Ascending aorta (tissue), 2 donors: ENCODE results near the gene UNC119. TPM values are rescaled to one million over a fixed set of nuclear protein-coding genes. Genes with fewer than 3 reads are reported as not detected.
A peak's percentile ranks its signal among the peaks of the same experiment; 100 is the strongest.

ENCODE experiments used
- DNase-seq, 2 donors: peaks; one replicate each; pipeline ENCODE4 v3.0.0-alpha.2; 2019; ENCODE audit warnings: low spot score in 2 of 2
- H3K27ac ChIP-seq, 2 donors: fragments of 200-600 bp; sonication (generic); one replicate each; pipeline ENCODE4 v1.5.1; 2016 to 2017; ENCODE audit warnings: mild to moderate bottlenecking in 1 of 2
- H3K27me3 ChIP-seq: fragments of 200-600 bp; sonication (generic); one replicate; pipeline ENCODE4 v1.5.1; 2017
- H3K36me3 ChIP-seq, 2 donors: fragments of 200-600 bp; sonication (generic); one replicate each; pipeline ENCODE4 v1.5.1; 2016
- H3K4me1 ChIP-seq, 2 donors: fragments of 200-600 bp; sonication (generic); one replicate each; pipeline ENCODE4 v1.5.1; 2016 to 2017; ENCODE audit warnings: mild to moderate bottlenecking in 1 of 2
- H3K4me3 ChIP-seq, 2 donors: fragments of 200-600 bp; sonication (generic); one replicate each; pipeline ENCODE4 v1.5.1; 2016 to 2017; ENCODE audit warnings: mild to moderate bottlenecking in 1 of 2
- H3K9me3 ChIP-seq, 2 donors: fragments of 200-600 bp; sonication (generic); one replicate each; pipeline ENCODE4 v1.5.1; 2016
- CTCF ChIP-seq, 3 experiments: fragments of 200-600 bp in 2 of 3; fragments of 450-650 bp in 1 of 3; sonication (generic) in 2 of 3; IDR thresholded peaks; one replicate each; pipeline ENCODE4 v1.5.1; 2016 to 2019; ENCODE audit warnings: antibody characterized with exemption in 3 of 3, mild to moderate bottlenecking in 1 of 3, moderate library complexity in 1 of 3
- intact Hi-C: fragments of 100-400 bp; cut with DNase I; formaldehyde crosslinking; loops from one replicate; pipeline ENCODE4 v1.15.1; 2023
- total RNA-seq: library from RNA; depleted of rRNA; stranded (reverse); fragments of >200 nt; gene quantifications from one replicate; pipeline ENCODE4 v1.1.0, GENCODE V29; 2016

UNC119 gene
- total RNA-seq, 1 donor from 2014 or later = 33.8 TPM

GRCh38 chr17:28550858-28551257 lies 1.6 kb downstream of the UNC119 start:
- Histone ChIP-seq H3K27ac (no peak overlapping the region), H3K27me3 (no peaks in the 10 kb centered on the region), H3K4me3 (no peak overlapping the region), H3K4me1 (peaks cover 3 to 11% of the 10 kb centered on the region in 2 donors), H3K36me3 (peaks cover 22 to 30% of the 10 kb centered on the region in 2 donors), H3K9me3 (no peaks in the 10 kb centered on the region)
- no peak for TF ChIP-seq CTCF (IDR thresholded peaks at IDR 0.05)
- intact Hi-C loops = no loop called here
- DNase-seq = no peak

- H3K4me3 ChIP-seq = no peak overlapping the region
- no peak overlapping the region for H3K27ac ChIP-seq
- intact Hi-C loops = loop anchor here (2.0 kb wide), 1 partner anchor 63 kb away; no protein-coding TSS in a partner anchor
- DNase-seq = no peak
- no peaks in the 10 kb centered on the region for H3K9me3 ChIP-seq
- H3K27me3 ChIP-seq = no peaks in the 10 kb centered on the region
- TF ChIP-seq CTCF (IDR thresholded peaks at IDR 0.05) = no peak
- H3K36me3 ChIP-seq = peaks cover 9 to 17% of the 10 kb centered on the region in 2 donors
- peaks cover 3 to 11% of the 10 kb centered on the region in 2 donors for H3K4me1 ChIP-seq
Observed at GRCh38 chr17:28549236-28550132, 2.9 kb downstream of the UNC119 start.

- DNase-seq = no peak
- Histone ChIP-seq H3K27me3 (no peaks in the 10 kb centered on the region), H3K4me1 (peaks cover 3 to 11% of the 10 kb centered on the region in 2 donors), H3K36me3 (peaks cover 0 to 8% of the 10 kb centered on the region in 2 donors), H3K4me3 (no peak overlapping the region), H3K27ac (no peak overlapping the region), H3K9me3 (no peaks in the 10 kb centered on the region)
- intact Hi-C loops = loop anchor here (2.0 kb wide), 1 partner anchor 64 kb away; no protein-coding TSS in a partner anchor
- no peak for TF ChIP-seq CTCF (IDR thresholded peaks at IDR 0.05)
Observed at GRCh38 chr17:28548417-28549130, 3.9 kb downstream of the UNC119 start.

GRCh38 chr17:28547623-28548416 lies 4.6 kb downstream of the UNC119 start:
- Histone ChIP-seq H3K9me3 (no peaks in the 10 kb centered on the region), H3K27ac (no peak overlapping the region), H3K4me1 (peaks cover 3 to 11% of the 10 kb centered on the region in 2 donors), H3K4me3 (no peak overlapping the region), H3K36me3 (peaks cover 0 to 8% of the 10 kb centered on the region in 2 donors), H3K27me3 (no peaks in the 10 kb centered on the region)
- intact Hi-C loops = loop anchor here (2.0 kb wide), 1 partner anchor 65 kb away; no protein-coding TSS in a partner anchor
- DNase-seq = peak in 1 of 2 donors; percentile 83
- TF ChIP-seq CTCF (IDR thresholded peaks at IDR 0.05) = peak; percentile 63 to 89 (median 86)

GRCh38 chr17:28547096-28547622 lies 5.3 kb downstream of the UNC119 start:
- DNase-seq = no peak
- peaks cover 3 to 8% of the 10 kb centered on the region in 2 donors for H3K4me1 ChIP-seq
- no peaks in the 10 kb centered on the region for H3K27me3 ChIP-seq
- H3K9me3 ChIP-seq = no peaks in the 10 kb centered on the region
- intact Hi-C loops = no loop called here
- H3K36me3 ChIP-seq = peaks cover 0 to 8% of the 10 kb centered on the region in 2 donors
- no peak overlapping the region for H3K27ac ChIP-seq
- no peak overlapping the region for H3K4me3 ChIP-seq
- no peak for TF ChIP-seq CTCF (IDR thresholded peaks at IDR 0.05)
